ENCODE measurements around the gene ASIC2. TPM values are rescaled to one million over a fixed set of nuclear protein-coding genes. Genes with fewer than 3 reads are reported as not detected.

Gene ASIC2
- total and polyA plus RNA-seq, 9 donors: under 0.01 to 0.71 (median 0.16) TPM

GRCh38 chr17:33167736-33168135 is 125.4 kb downstream of the ASIC2 start:
- 90% methylated on average over 1 of the region's 1 CpG for WGBS (ENCODE audit: insufficient coverage)
- Histone ChIP-seq H3K4me1 (ENCODE audit: control insufficient read depth, insufficient read depth, low read length) (peaks cover 20% of the 10 kb centered on the region), H3K27me3 (ENCODE audit: control insufficient read depth, insufficient read depth, low read length) (peaks cover 10% of the 10 kb centered on the region), H3K9me3 (replicated peaks; ENCODE audit: control insufficient read depth, low read depth, low read length) (no peaks in the 10 kb centered on the region), H3K4me3 (ENCODE audit: low read length) (no peak overlapping the region), H3K27ac (ENCODE audit: low read length) (no peak overlapping the region), H3K36me3 (ENCODE audit: control insufficient read depth, insufficient read depth, low read length) (no peaks in the 10 kb centered on the region)
- DNase-seq: no peak

- Histone ChIP-seq H3K4me3 (ENCODE audit: low read length) (no peak overlapping the region), H3K36me3 (ENCODE audit: control insufficient read depth, insufficient read depth, low read length) (no peaks in the 10 kb centered on the region), H3K4me1 (ENCODE audit: control insufficient read depth, insufficient read depth, low read length) (peaks cover 20% of the 10 kb centered on the region), H3K27me3 (ENCODE audit: control insufficient read depth, insufficient read depth, low read length) (peaks cover 7% of the 10 kb centered on the region), H3K27ac (ENCODE audit: low read length) (no peak overlapping the region), H3K9me3 (replicated peaks; ENCODE audit: control insufficient read depth, low read depth, low read length) (no peaks in the 10 kb centered on the region)
- 91% methylated on average over 5 of the region's 5 CpGs for WGBS (ENCODE audit: insufficient coverage)
- DNase-seq: no peak
These were observed 126.6 kb downstream of the ASIC2 start for GRCh38 chr17:33166472-33166871.

GRCh38 chr17:33164169-33164881 is 128.8 kb downstream of the ASIC2 start:
- Histone ChIP-seq H3K4me1 (ENCODE audit: control insufficient read depth, insufficient read depth, low read length) (peaks cover 20% of the 10 kb centered on the region), H3K36me3 (ENCODE audit: control insufficient read depth, insufficient read depth, low read length) (no peaks in the 10 kb centered on the region), H3K27ac (ENCODE audit: low read length) (no peak overlapping the region), H3K9me3 (replicated peaks; ENCODE audit: control insufficient read depth, low read depth, low read length) (no peaks in the 10 kb centered on the region), H3K27me3 (ENCODE audit: control insufficient read depth, insufficient read depth, low read length) (peaks cover 7% of the 10 kb centered on the region), H3K4me3 (ENCODE audit: low read length) (no peak overlapping the region)
- DNase-seq: peak; percentile 95
- WGBS (ENCODE audit: insufficient coverage): 17% methylated on average over 5 of the region's 8 CpGs

- H3K4me1 ChIP-seq (ENCODE audit: control insufficient read depth, insufficient read depth, low read length): peaks cover 20% of the 10 kb centered on the region
- H3K9me3 ChIP-seq (replicated peaks; ENCODE audit: control insufficient read depth, low read depth, low read length): no peaks in the 10 kb centered on the region
- no peaks in the 10 kb centered on the region for H3K36me3 ChIP-seq (ENCODE audit: control insufficient read depth, insufficient read depth, low read length)
- no peak overlapping the region for H3K4me3 ChIP-seq (ENCODE audit: low read length)
- peak; percentile 53 for DNase-seq
- peaks cover 7% of the 10 kb centered on the region for H3K27me3 ChIP-seq (ENCODE audit: control insufficient read depth, insufficient read depth, low read length)
- WGBS (ENCODE audit: insufficient coverage): 52% methylated on average over 5 of the region's 10 CpGs
- no peak overlapping the region for H3K27ac ChIP-seq (ENCODE audit: low read length)
These were observed 129.4 kb downstream of the ASIC2 start for GRCh38 chr17:33163533-33164168.

GRCh38 chr17:33154869-33155455 is 138.1 kb downstream of the ASIC2 start:
- H3K4me3 ChIP-seq (ENCODE audit: low read length): no peak overlapping the region
- 80% methylated on average over 12 of the region's 19 CpGs for WGBS (ENCODE audit: insufficient coverage)

GRCh38 chr17:33152783-33153182 is 140.3 kb downstream of the ASIC2 start:
- peak; percentile 73 for DNase-seq
- Histone ChIP-seq H3K27me3 (ENCODE audit: control insufficient read depth, insufficient read depth, low read length) (no peaks in the 10 kb centered on the region), H3K4me3 (ENCODE audit: low read length) (no peak overlapping the region), H3K36me3 (ENCODE audit: control insufficient read depth, insufficient read depth, low read length) (no peaks in the 10 kb centered on the region), H3K27ac (ENCODE audit: low read length) (no peak overlapping the region), H3K4me1 (ENCODE audit: control insufficient read depth, insufficient read depth, low read length) (peaks cover 3% of the 10 kb centered on the region), H3K9me3 (replicated peaks; ENCODE audit: control insufficient read depth, low read depth, low read length) (no peaks in the 10 kb centered on the region)
- 0% methylated on average over 2 of the region's 7 CpGs for WGBS (ENCODE audit: insufficient coverage)

More at GRCh38 chr17:33154869-33155455, 138.1 kb downstream of the ASIC2 start:
- Histone ChIP-seq H3K27me3 (ENCODE audit: control insufficient read depth, insufficient read depth, low read length) (no peaks in the 10 kb centered on the region), H3K27ac (ENCODE audit: low read length) (no peak overlapping the region), H3K9me3 (replicated peaks; ENCODE audit: control insufficient read depth, low read depth, low read length) (no peaks in the 10 kb centered on the region), H3K4me1 (ENCODE audit: control insufficient read depth, insufficient read depth, low read length) (peaks cover 3% of the 10 kb centered on the region), H3K36me3 (ENCODE audit: control insufficient read depth, insufficient read depth, low read length) (no peaks in the 10 kb centered on the region)
- no peak for DNase-seq

- Histone ChIP-seq H3K9me3 (replicated peaks; ENCODE audit: control insufficient read depth, low read depth, low read length) (no peaks in the 10 kb centered on the region), H3K36me3 (ENCODE audit: control insufficient read depth, insufficient read depth, low read length) (no peaks in the 10 kb centered on the region), H3K4me3 (ENCODE audit: low read length) (no peak overlapping the region), H3K27me3 (ENCODE audit: control insufficient read depth, insufficient read depth, low read length) (no peaks in the 10 kb centered on the region), H3K4me1 (ENCODE audit: control insufficient read depth, insufficient read depth, low read length) (peaks cover 3% of the 10 kb centered on the region), H3K27ac (ENCODE audit: low read length) (no peak overlapping the region)
- WGBS (ENCODE audit: insufficient coverage): no CpG with 5 or more reads among the region's 5 CpGs
- DNase-seq: no peak
These were observed 141.5 kb downstream of the ASIC2 start for GRCh38 chr17:33151565-33151964.

- H3K27ac ChIP-seq (ENCODE audit: low read length): no peak overlapping the region
- H3K4me1 ChIP-seq (ENCODE audit: control insufficient read depth, insufficient read depth, low read length): no peaks in the 10 kb centered on the region
- H3K4me3 ChIP-seq (ENCODE audit: low read length): no peak overlapping the region
- H3K27me3 ChIP-seq (ENCODE audit: control insufficient read depth, insufficient read depth, low read length): no peaks in the 10 kb centered on the region
- 60% methylated on average over 2 of the region's 4 CpGs for WGBS (ENCODE audit: insufficient coverage)
- H3K9me3 ChIP-seq (replicated peaks; ENCODE audit: control insufficient read depth, low read depth, low read length): no peaks in the 10 kb centered on the region
- DNase-seq: no peak
- H3K36me3 ChIP-seq (ENCODE audit: control insufficient read depth, insufficient read depth, low read length): no peaks in the 10 kb centered on the region
These were observed 147.2 kb downstream of the ASIC2 start for GRCh38 chr17:33145941-33146340.

GRCh38 chr17:33144837-33145236 is 148.3 kb downstream of the ASIC2 start:
- WGBS (ENCODE audit: insufficient coverage): no CpG with 5 or more reads among the region's 2 CpGs
- H3K36me3 ChIP-seq (ENCODE audit: control insufficient read depth, insufficient read depth, low read length): no peaks in the 10 kb centered on the region
- no peak overlapping the region for H3K27ac ChIP-seq (ENCODE audit: low read length)
- no peak for DNase-seq
- H3K27me3 ChIP-seq (ENCODE audit: control insufficient read depth, insufficient read depth, low read length): no peaks in the 10 kb centered on the region
- H3K4me3 ChIP-seq (ENCODE audit: low read length): no peak overlapping the region
- no peaks in the 10 kb centered on the region for H3K9me3 ChIP-seq (replicated peaks; ENCODE audit: control insufficient read depth, low read depth, low read length)
- H3K4me1 ChIP-seq (ENCODE audit: control insufficient read depth, insufficient read depth, low read length): no peaks in the 10 kb centered on the region

GRCh38 chr17:33142705-33143299 is 150.3 kb downstream of the ASIC2 start:
- no peaks in the 10 kb centered on the region for H3K4me1 ChIP-seq (ENCODE audit: control insufficient read depth, insufficient read depth, low read length)
- H3K27ac ChIP-seq (ENCODE audit: low read length): no peak overlapping the region
- no peaks in the 10 kb centered on the region for H3K36me3 ChIP-seq (ENCODE audit: control insufficient read depth, insufficient read depth, low read length)
- H3K4me3 ChIP-seq (ENCODE audit: low read length): no peak overlapping the region
- peak; percentile 59 for DNase-seq
- peaks cover 2% of the 10 kb centered on the region for H3K27me3 ChIP-seq (ENCODE audit: control insufficient read depth, insufficient read depth, low read length)
- no peaks in the 10 kb centered on the region for H3K9me3 ChIP-seq (replicated peaks; ENCODE audit: control insufficient read depth, low read depth, low read length)
- WGBS (ENCODE audit: insufficient coverage): 89% methylated on average over 2 of the region's 3 CpGs

Data from muscle of leg (tissue), 11 donors.